ENCODE results near the gene TMTC1. TPM values are rescaled to one million over a fixed set of nuclear protein-coding genes. Genes with fewer than 3 reads are reported as not detected.

TMTC1 gene
- polyA plus RNA-seq, 3 donors = 25.4 to 31.8 (median 29.1) TPM

DNA sequence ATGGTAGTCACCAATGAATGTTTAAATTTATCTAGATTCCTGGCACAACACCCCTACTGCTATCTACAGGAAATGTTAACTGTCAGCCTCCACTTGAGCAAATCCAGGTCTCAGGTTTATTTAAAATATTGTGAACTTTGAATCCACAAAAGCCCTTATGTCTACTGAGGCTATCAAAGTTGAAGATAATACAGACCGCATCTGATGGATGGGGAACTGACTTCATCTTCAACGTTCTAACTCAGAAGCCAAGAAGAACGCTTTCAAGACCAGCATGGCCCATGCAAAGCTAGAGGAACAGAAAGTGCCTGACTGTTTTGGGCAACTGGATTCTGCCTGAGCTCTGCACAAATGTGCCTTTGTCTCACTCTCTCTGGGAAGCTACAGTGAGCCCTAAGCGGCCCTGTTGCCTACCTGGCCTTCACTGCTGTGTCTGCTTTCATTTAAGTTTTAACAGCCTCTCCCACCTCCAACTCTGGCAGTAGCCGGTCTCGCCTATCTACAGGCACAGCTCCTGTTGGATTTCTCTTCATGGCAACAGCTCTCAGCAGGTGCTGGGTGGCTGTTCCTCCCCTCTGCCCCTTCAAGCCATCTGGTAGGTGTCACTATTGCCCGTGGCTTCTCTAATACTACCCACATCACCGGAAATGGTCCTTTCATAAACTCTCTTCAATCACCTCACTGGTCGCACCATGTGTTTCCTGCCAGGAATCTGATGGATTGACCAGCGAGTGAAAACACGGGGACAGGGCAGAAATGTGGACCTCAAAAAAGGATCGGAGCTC, 174.1 kb downstream of the TMTC1 start:
- DNase-seq (ENCODE audit: extremely low read depth in 1 of 11, low read depth in 9 of 11, low spot score in 4 of 11) = no peak

DNA sequence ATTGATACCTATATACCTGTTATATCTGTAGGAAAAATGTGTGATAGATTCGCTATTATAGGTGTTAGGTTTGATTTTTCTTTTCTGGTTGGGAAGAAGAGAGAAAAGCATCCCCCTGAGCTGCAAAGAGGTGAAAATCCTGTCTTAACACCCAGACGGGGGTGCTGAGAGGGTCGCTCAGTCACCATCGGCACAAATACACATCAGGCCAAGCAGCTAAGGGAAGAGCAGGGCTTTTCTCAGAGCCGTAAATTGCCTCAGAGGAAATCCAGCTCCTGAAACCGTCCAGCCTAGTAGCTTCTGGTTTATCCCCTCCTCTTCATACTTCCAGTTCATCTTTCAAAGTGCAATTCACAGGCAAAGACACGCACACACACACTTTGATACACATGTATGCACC, 175.2 kb downstream of the TMTC1 start:
- no peak for DNase-seq (ENCODE audit: extremely low read depth in 1 of 11, low read depth in 9 of 11, low spot score in 4 of 11)

DNA sequence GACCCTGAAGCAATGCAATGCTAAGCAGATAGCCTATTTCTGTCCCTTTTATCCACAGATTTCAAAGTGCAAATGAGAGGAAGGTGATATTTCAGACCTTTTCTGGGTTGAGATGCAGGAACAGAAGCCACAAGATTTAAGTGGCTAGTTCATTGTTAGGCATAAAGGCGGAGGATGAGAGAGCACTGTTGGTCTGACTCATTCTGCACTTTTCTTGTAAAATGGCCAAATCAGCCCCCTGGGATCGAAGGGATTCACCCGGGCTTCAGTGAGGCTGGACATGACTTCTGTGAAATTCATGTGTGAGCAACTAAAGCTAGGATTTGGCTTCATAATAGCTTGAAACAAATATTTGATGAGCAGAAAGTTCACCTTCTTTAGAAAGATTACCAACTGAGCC, 184.4 kb downstream of the TMTC1 start:
- no peak for DNase-seq (ENCODE audit: extremely low read depth in 1 of 11, low read depth in 9 of 11, low spot score in 4 of 11)

DNA sequence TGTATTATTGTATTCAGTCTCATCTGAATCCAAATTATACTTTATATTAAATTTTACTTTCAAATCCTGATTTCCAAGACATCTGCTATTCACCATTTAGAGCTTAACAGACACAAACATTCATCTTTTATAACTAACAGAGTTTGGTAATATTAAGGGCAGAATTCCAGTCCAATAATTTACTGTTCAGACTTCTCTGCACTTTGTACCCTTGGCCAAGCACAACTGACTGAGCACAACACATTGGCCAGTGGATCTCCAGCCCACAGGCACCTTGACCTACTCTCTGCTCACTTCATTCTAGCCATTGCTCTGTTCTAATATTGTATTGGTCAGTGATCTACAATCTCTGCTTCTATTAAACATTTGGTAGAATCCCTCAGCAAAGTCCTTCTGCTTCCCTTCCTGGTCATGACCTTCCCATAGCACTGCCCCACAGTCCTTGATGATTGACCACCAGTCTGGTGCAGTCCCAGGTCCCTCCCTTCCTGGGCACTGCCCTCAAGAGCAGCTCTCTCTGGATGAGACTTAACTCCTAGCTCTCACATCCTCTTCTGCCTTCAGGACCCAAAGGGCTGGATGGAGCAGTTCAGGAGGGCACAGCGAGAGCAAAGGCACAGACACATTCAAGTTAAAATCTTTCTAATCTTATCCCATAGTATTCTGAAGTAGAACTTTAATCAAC, 188.5 kb downstream of the TMTC1 start:
- no peak for DNase-seq (ENCODE audit: extremely low read depth in 1 of 11, low read depth in 9 of 11, low spot score in 4 of 11)

DNA sequence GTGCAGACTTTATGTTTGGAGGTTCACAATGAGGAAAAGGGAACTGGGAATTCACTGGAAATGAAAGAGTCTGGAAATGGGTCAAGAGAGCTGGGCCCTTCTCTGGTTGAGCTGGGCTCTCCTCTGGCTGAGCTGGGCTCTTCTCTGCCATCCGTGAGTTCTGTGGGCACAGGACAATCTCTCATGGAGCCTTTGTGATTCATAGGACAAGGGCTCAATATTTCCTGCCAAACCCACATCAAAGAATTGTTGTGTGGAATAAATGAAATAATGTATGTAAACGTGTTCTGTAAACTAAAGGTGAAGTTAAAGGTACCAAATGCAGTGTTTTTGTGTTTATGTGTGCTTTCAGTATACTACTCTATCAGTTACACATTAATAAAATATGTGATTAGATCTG, 190.7 kb downstream of the TMTC1 start:
- no peak for DNase-seq (ENCODE audit: extremely low read depth in 1 of 11, low read depth in 9 of 11, low spot score in 4 of 11)

DNA sequence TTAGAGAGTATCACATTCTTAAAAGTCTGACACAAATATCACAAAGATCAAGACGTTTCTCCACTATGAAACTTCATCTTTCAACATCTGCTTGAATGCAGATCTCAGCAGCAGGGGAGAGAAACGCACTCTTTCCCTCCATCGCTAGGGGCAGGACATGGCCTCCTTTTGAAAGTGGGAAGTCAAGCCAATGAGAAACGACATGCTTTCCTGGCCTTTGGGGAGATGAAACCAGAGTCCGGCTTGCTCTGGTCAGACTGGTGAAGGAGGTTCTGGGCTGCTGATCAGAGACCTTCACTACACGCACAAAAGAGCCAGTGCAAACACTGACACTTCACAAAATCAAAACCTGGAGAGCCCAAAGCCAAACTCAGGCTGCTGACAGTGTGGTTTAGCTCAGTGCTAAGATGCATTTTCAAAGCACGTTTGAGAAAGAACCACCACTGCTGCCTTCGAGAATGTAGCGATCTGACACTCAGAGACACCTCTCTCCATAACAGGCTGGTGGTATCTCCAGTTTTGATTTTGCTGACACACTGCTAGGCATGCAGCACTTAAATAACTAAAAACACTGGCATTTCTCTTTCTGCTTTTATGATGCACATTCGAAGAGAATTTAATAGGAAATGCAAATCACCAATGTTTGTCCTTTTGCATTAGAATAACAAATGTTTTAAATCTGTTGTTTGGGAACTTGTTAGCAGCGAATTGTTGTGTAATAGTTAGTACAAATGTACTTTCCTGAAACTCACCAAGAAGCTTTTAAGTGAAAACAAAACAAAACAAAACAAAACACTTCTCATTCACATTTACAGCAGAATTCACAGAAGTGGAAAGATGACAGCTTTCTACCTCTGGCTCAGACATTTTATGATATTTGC, 192.4 kb downstream of the TMTC1 start:
- DNase-seq (ENCODE audit: extremely low read depth in 1 of 11, low read depth in 9 of 11, low spot score in 4 of 11) = peak in 6 of 11 donors; percentile 21 to 52 (median 35)

DNA sequence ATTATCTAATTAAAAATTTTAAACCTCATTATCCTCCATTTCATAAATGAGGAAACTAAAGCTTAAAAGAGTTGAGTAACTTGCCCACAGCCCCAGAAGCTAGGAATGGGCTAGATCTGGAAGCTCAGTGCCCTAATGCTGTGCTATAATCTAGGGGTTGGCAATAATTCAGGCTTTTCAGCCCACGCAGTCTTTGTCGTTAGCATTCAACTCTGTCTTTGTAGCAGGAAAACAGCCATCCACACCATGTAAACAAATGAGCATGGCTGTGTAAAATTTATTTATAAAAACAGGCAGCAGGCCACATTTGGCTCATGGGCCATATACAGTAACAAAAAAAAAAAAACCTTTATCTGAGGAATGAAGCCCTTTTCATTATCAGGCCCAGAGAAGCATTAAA, 193.9 kb downstream of the TMTC1 start:
- peak in 1 of 11 donors; percentile 36 for DNase-seq (ENCODE audit: extremely low read depth in 1 of 11, low read depth in 9 of 11, low spot score in 4 of 11)

DNA sequence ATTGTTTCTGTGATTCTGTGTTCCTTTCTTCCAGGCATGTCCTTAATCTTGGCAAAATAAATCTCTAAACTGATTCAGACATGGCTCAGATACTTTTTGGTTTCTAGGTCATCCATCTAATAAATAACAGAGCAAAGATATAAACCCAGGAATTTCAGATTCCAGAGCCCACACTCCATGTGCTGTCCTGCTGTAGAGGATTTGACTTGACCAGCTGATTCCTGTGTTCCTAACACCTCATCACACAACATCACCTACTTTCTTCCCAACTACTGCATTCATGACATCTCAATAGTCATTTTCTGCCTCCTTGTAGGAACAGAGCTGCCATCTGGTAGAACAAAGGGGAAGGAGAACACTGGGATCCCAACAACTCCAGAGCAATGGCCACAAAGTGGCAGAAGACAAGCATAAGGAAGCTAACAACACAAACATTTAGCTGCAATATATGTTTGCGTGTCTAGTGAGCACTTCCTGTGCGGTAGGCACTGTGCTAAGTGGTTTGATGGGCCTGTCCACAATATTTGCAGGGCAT, 194.4 kb downstream of the TMTC1 start:
- no peak for DNase-seq (ENCODE audit: extremely low read depth in 1 of 11, low read depth in 9 of 11, low spot score in 4 of 11)

DNA sequence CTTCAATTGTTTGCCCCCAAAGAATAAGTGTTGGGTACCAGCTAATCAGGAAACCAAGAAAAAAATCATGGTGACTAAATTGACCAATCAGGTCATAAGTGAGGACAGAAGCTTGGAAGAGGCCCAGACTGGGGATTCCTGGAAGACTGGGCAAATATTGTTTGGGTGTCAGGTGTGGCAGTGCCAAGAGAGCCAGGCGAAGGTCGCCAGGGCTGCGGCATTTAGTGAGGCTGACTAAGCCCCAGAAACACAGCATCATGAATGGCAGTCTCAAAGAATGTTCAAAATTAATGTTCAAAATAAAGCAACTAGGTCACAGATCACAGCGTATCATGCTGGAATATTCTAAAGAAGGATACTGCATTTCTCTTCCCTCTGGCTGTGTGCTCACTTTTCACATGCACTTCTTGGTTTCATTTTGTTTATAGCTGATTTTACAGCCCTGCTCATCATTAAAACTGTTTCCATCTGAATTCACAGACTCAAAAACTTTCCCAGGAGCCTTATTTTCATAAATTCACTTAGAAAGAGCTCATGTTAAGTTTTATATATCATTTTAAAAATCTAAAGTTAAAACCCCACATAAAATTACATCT, 201.0 kb downstream of the TMTC1 start:
- DNase-seq (ENCODE audit: extremely low read depth in 1 of 11, low read depth in 9 of 11, low spot score in 4 of 11) = no peak

DNA sequence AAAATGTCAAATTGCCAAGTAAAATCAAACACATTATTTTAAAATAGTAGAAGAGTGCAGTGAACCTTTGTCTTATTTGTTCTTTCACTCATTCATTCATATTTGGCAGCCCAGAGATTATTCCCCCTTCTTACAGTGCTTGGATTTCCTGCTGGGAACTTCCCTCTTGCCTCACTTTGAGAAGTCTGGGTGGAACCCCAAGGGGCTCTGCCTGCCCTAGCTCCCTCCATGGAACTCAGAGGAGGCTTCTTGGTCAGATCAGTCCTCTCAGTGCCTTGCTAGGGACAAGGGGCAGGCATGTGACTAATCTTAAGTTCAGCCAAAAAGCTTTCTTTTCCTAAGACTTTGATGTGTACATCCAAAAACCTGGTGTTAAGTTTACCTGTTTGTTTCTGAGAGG, 201.6 kb downstream of the TMTC1 start:
- no peak for DNase-seq (ENCODE audit: extremely low read depth in 1 of 11, low read depth in 9 of 11, low spot score in 4 of 11)

DNA sequence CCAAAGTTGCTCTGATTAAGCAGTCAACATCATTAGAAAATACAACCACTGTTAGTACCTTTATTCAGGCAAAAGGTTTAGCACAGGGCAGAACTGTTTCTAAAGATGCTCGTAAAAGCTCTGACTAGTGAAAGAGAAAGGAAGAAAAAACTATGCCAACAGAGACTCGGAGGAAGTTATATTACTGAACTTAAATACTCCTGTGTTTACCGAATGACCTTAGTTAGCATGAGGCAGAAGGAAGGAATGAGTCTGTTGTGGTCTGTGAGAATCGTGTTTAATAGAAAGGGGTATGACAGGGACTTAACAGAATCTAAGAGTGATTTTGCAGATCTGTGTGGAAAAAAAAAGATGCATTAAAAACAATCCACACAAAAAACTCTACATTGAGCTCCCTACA, 202.1 kb downstream of the TMTC1 start:
- no peak for DNase-seq (ENCODE audit: extremely low read depth in 1 of 11, low read depth in 9 of 11, low spot score in 4 of 11)

DNA sequence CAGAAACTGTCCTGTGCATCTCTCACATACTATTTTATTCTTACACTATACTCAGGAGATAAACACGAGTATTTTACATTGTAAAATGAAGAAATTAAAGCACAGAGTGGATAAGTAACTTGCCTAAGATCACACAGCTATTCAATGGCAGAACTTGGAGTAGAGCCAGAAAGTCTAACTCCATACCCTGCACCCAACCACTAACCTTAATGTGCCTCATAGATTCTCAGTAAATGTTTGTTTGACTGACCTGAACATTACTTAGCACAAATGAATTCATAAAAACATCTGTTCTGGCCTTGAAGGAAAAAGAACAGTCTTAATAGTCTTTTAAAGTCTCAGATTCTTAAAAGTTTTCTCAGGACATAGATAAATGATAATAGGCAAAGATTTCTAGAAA, 202.8 kb downstream of the TMTC1 start:
- DNase-seq (ENCODE audit: extremely low read depth in 1 of 11, low read depth in 9 of 11, low spot score in 4 of 11) = no peak

DNA sequence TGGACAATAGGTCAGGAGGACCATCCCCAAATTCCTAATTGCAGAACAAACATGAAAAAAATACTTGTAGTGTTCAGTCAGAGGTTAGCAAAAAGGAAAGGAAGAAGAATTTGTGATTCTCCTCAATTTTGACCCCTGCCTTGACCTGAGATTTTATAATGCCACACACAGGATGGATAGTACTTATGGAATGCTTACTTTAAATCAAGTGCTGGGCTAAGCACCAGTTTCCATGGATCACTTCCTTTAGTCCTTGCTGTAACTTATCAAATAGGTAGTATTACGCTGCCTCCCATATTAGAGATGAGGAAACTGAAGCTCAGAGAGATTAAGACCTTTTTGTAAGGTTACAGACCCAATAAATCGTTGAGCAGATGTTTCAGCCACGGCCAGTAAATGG, 205.0 kb downstream of the TMTC1 start:
- no peak for DNase-seq (ENCODE audit: extremely low read depth in 1 of 11, low read depth in 9 of 11, low spot score in 4 of 11)

DNA sequence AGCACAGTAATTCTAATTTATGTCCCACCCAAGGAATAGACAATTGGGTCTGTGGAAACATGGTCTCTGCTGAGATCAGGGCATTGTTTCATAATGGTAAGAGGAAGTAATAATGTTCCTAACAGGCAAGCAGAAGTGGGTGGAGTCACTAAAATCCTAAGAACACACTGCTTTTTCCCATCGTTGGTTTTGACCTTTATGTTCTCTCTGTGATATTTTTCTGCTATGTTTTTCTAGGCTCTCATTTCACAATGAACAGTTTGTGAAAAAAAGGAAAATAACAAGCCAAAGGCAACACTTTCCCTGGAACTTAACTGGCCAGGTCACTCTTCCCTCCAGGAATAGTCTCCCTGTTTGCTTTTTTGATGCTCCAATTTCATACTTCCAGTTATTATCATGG, 205.7 kb downstream of the TMTC1 start:
- DNase-seq (ENCODE audit: extremely low read depth in 1 of 11, low read depth in 9 of 11, low spot score in 4 of 11) = no peak

DNA sequence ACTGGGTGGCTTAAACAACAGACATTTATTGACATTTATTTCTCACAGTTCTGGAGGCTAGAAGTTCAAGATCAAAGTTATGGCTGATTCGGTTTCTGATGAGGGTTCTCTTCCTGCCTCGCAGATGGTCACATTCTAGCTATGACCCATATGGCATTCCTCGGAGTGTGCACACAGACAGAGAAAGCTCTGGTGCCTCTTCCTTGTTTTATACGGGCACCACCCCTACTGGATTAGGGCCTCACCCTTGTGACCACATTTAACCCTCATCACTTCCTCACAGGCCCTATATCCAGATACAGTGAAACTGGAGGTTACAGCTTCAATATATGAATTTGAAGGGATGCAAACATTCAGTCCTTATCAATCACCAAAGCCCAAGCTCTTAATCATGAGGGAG, 209.2 kb downstream of the TMTC1 start:
- DNase-seq (ENCODE audit: extremely low read depth in 1 of 11, low read depth in 9 of 11, low spot score in 4 of 11) = no peak

DNA sequence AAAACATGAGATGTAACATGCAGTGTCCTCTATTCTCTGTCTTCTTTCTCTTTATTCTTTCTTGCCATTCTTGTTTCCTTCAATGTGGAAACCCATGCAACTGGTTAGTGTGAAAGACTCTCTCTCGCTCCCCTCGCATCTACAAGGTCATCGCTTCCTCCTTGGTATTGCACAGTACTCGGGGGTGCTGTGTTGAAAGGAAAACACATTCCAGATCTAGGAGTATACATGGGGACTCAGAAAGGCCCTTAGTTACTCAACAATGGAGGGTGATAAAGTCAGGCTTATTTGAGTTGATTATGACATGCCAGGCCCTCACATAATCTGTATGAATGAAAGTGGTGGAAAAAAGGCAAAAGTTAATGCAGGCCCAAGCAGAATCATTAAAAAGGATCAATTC, 210.8 kb downstream of the TMTC1 start:
- DNase-seq (ENCODE audit: extremely low read depth in 1 of 11, low read depth in 9 of 11, low spot score in 4 of 11) = no peak

DNA sequence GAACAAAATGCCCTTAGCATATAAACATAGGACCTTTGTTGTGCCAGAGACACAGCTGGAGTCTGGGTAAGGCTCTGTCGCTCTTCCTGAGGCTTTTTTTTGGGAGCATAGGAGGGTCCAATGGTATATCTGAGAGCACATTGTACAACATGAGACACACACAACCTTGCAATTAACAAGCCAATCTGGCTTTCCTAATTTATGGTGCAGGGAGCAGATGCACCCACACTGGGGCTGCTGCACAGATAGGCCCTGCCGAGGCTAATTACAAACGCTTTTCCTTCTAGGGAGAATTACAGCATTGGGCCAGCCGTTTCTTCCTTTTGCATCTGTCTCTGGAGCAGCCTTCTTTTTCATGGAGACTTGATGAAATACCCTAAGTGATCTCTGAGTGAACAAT, 211.3 kb downstream of the TMTC1 start:
- DNase-seq (ENCODE audit: extremely low read depth in 1 of 11, low read depth in 9 of 11, low spot score in 4 of 11) = no peak

DNA sequence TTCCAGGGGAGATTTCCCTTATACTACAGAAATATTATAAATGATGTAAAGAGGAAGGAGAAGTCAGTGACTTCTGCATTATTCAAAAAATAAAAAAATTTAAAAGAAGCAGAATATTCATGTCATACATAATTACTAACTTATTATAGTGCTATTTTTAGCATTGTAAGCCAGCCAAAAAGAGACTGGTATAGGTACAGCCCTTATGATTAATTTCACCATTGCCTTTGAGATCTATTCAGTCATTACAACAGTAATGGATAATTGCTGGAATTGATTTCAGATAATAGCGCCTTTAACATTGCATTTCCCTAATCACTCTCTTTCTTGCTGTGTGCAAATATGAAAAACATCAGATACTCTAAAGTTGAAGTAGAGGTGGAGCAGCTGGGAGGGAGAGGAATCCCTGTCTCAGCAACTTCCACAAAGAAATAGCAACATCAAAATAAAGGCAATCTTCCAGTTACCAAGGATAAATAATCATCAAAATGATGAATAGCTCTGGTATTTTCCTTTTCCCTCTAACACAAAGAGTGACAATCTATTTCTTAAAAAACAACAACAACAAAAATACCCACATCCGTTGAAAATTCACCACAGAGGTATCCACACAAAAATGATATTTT, 214.5 kb downstream of the TMTC1 start:
- peak in 1 of 11 donors; percentile 65 for DNase-seq (ENCODE audit: extremely low read depth in 1 of 11, low read depth in 9 of 11, low spot score in 4 of 11)

DNA sequence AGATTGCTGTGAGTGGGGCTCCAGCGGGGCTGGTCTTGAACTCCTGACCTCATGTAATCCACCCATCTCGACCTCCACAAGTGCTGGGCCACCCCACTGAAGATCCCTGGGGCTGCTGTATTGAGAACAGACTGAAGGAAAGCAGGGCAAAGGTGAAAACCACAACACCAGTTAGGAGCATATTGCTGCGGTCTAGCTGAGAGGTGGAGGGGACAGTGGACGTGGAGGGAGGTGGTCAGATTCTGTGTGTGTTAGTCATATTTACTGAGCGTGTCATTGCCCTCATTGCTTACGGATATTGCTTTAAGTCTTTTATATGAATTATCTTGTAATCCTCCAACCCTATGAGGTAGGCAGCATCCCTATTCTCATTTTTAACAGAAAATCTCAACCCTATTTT, 217.3 kb downstream of the TMTC1 start:
- no peak for DNase-seq (ENCODE audit: extremely low read depth in 1 of 11, low read depth in 9 of 11, low spot score in 4 of 11)

All from renal cortex interstitium (tissue), 11 donors.